ENCODE data around the gene ZC3HAV1L. TPM values are rescaled to one million over a fixed set of nuclear protein-coding genes. Genes with fewer than 3 reads are reported as not detected.

ZC3HAV1L gene
- total RNA-seq, 1 donor from 2014 or later: 12.3 TPM

- Histone ChIP-seq H3K36me3 (ENCODE audit: insufficient read depth, low read length) (no peaks in the 10 kb centered on the region), H3K27me3 (ENCODE audit: insufficient read depth, low read length) (no peaks in the 10 kb centered on the region), H3K79me2 (ENCODE audit: insufficient read depth, low read length) (peaks cover 39% of the 10 kb centered on the region), H4K20me1 (ENCODE audit: insufficient read depth, low read length) (peaks cover 32% of the 10 kb centered on the region), H2AFZ (ENCODE audit: low read depth, low read length) (peak overlapping the region; percentile 58), H3K27ac (ENCODE audit: low read depth, low read length) (no peak overlapping the region), H3K9ac (ENCODE audit: low read length) (peak overlapping the region; percentile 86), H3K4me3 (ENCODE audit: insufficient read depth, low read depth, low read length) (peak overlapping the region; percentile 83), H3K4me2 (ENCODE audit: low read length) (peak overlapping the region; percentile 92), H3K9me3 (ENCODE audit: insufficient read depth, low read depth, low read length) (no peaks in the 10 kb centered on the region), H3K4me1 (ENCODE audit: insufficient read depth, low read length) (peaks cover 9% of the 10 kb centered on the region)
- Mint-ChIP-seq H3K36me3 (ENCODE audit: low read depth, unreplicated experiment) (peaks cover 3% of the 10 kb centered on the region), H3K4me1 (ENCODE audit: low read depth, unreplicated experiment) (peaks cover 24% of the 10 kb centered on the region), H3K27me3 (ENCODE audit: low read depth, unreplicated experiment) (peaks cover 6% of the 10 kb centered on the region), H3K4me3 (ENCODE audit: unreplicated experiment) (peak overlapping the region; percentile 96), H3K9me3 (ENCODE audit: unreplicated experiment) (no peaks in the 10 kb centered on the region), H3K27ac (ENCODE audit: unreplicated experiment) (peak overlapping the region; percentile 89)
- FAIRE-seq: no peak
- TF ChIP-seq CTCF (IDR thresholded peaks at IDR 0.05; ENCODE audit: insufficient read depth, low read depth, low read length): no peak
- no peak for TF ChIP-seq EZH2 (IDR thresholded peaks at IDR 0.05; ENCODE audit: insufficient read depth, low read length)
- peak; percentile 29 for DNase-seq (ENCODE audit: low read depth)
Observed at GRCh38 chr7:138979988-138980562, 55.8 kb downstream of the ZC3HAV1L start.

- Histone ChIP-seq H3K9ac (ENCODE audit: low read length) (peak overlapping the region; percentile 86), H3K27ac (ENCODE audit: low read depth, low read length) (no peak overlapping the region), H2AFZ (ENCODE audit: low read depth, low read length) (no peak overlapping the region), H3K79me2 (ENCODE audit: insufficient read depth, low read length) (peaks cover 43% of the 10 kb centered on the region), H4K20me1 (ENCODE audit: insufficient read depth, low read length) (peaks cover 37% of the 10 kb centered on the region), H3K9me3 (ENCODE audit: insufficient read depth, low read depth, low read length) (no peaks in the 10 kb centered on the region), H3K4me2 (ENCODE audit: low read length) (peak overlapping the region; percentile 92), H3K27me3 (ENCODE audit: insufficient read depth, low read length) (no peaks in the 10 kb centered on the region), H3K4me1 (ENCODE audit: insufficient read depth, low read length) (peaks cover 9% of the 10 kb centered on the region), H3K4me3 (ENCODE audit: insufficient read depth, low read depth, low read length) (peak overlapping the region; percentile 83), H3K36me3 (ENCODE audit: insufficient read depth, low read length) (no peaks in the 10 kb centered on the region)
- Mint-ChIP-seq H3K4me1 (ENCODE audit: low read depth, unreplicated experiment) (peaks cover 25% of the 10 kb centered on the region), H3K27ac (ENCODE audit: unreplicated experiment) (no peak overlapping the region), H3K9me3 (ENCODE audit: unreplicated experiment) (no peaks in the 10 kb centered on the region), H3K4me3 (ENCODE audit: unreplicated experiment) (peak overlapping the region; percentile 96), H3K27me3 (ENCODE audit: low read depth, unreplicated experiment) (peaks cover 6% of the 10 kb centered on the region), H3K36me3 (ENCODE audit: low read depth, unreplicated experiment) (peaks cover 3% of the 10 kb centered on the region)
- no peak for FAIRE-seq
- no peak for DNase-seq (ENCODE audit: low read depth)
- TF ChIP-seq EZH2 (IDR thresholded peaks at IDR 0.05; ENCODE audit: insufficient read depth, low read length) (no peak), CTCF (IDR thresholded peaks at IDR 0.05; ENCODE audit: insufficient read depth, low read depth, low read length) (peak; percentile 24)
Observed at GRCh38 chr7:138979226-138979979, 56.4 kb downstream of the ZC3HAV1L start.
